ENCODE measurements around the gene PHETA1.

The PHETA1 gene

GRCh38 chr12:111394480-111394879 lies 25.6 kb upstream of the PHETA1 start:
- Histone ChIP-seq H2AFZ (ENCODE audit: low read depth, low read length) (no peak overlapping the region), H3K79me2 (ENCODE audit: low read length) (no peaks in the 10 kb centered on the region), H3K4me3 (ENCODE audit: low read length) (no peak overlapping the region), H3K36me3 (replicated peaks; ENCODE audit: low read depth, low read length) (no peaks in the 10 kb centered on the region), H3K27ac (ENCODE audit: low read length) (no peak overlapping the region), H3K27me3 (ENCODE audit: low read depth, low read length) (peaks cover 11% of the 10 kb centered on the region; the same call in 1 of the 2 replicates), H3K4me1 (ENCODE audit: low read length) (peaks cover 31% of the 10 kb centered on the region), H3K9me3 (ENCODE audit: insufficient read depth, low read length) (no peaks in the 10 kb centered on the region), H4K20me1 (ENCODE audit: insufficient read depth, low read length) (no peaks in the 10 kb centered on the region), H3K9ac (ENCODE audit: low read length) (no peak overlapping the region), H3K4me2 (ENCODE audit: low read length) (no peak overlapping the region)
- no peak for TF ChIP-seq EZH2phosphoT487 (IDR thresholded peaks at IDR 0.05; ENCODE audit: low read depth)
- TF ChIP-seq CTCF (IDR thresholded peaks at IDR 0.05; ENCODE audit: low read depth, low read length) = no peak

- Histone ChIP-seq H2AFZ (ENCODE audit: low read depth, low read length) (no peak overlapping the region), H3K9me3 (ENCODE audit: insufficient read depth, low read length) (no peaks in the 10 kb centered on the region), H3K9ac (ENCODE audit: low read length) (no peak overlapping the region), H3K4me2 (ENCODE audit: low read length) (no peak overlapping the region), H3K27me3 (ENCODE audit: low read depth, low read length) (peaks cover 14% of the 10 kb centered on the region; the same call in 1 of the 2 replicates), H3K4me1 (ENCODE audit: low read length) (peaks cover 24% of the 10 kb centered on the region), H3K4me3 (ENCODE audit: low read length) (no peak overlapping the region), H3K27ac (ENCODE audit: low read length) (no peak overlapping the region), H4K20me1 (ENCODE audit: insufficient read depth, low read length) (no peaks in the 10 kb centered on the region), H3K79me2 (ENCODE audit: low read length) (no peaks in the 10 kb centered on the region), H3K36me3 (replicated peaks; ENCODE audit: low read depth, low read length) (no peaks in the 10 kb centered on the region)
- TF ChIP-seq EZH2phosphoT487 (IDR thresholded peaks at IDR 0.05; ENCODE audit: low read depth) = no peak
- no peak for TF ChIP-seq CTCF (IDR thresholded peaks at IDR 0.05; ENCODE audit: low read depth, low read length)
Observed at GRCh38 chr12:111393700-111394300, 24.9 kb upstream of the PHETA1 start.

- Histone ChIP-seq H4K20me1 (ENCODE audit: insufficient read depth, low read length) (no peaks in the 10 kb centered on the region), H3K4me1 (ENCODE audit: low read length) (peaks cover 4% of the 10 kb centered on the region), H3K4me3 (ENCODE audit: low read length) (no peak overlapping the region), H3K9ac (ENCODE audit: low read length) (no peak overlapping the region), H3K27ac (ENCODE audit: low read length) (no peak overlapping the region), H3K9me3 (ENCODE audit: insufficient read depth, low read length) (no peaks in the 10 kb centered on the region), H2AFZ (ENCODE audit: low read depth, low read length) (no peak overlapping the region), H3K27me3 (ENCODE audit: low read depth, low read length) (peaks cover 22% of the 10 kb centered on the region; the same call in 1 of the 2 replicates), H3K36me3 (replicated peaks; ENCODE audit: low read depth, low read length) (no peaks in the 10 kb centered on the region), H3K79me2 (ENCODE audit: low read length) (no peaks in the 10 kb centered on the region), H3K4me2 (ENCODE audit: low read length) (no peak overlapping the region)
- TF ChIP-seq EZH2phosphoT487 (IDR thresholded peaks at IDR 0.05; ENCODE audit: low read depth) (no peak), CTCF (IDR thresholded peaks at IDR 0.05; ENCODE audit: low read depth, low read length) (no peak)
Observed at GRCh38 chr12:111390910-111391309, 22.0 kb upstream of the PHETA1 start.

GRCh38 chr12:111389635-111390034 lies 20.7 kb upstream of the PHETA1 start:
- peaks cover 24% of the 10 kb centered on the region for H3K27me3 ChIP-seq (ENCODE audit: low read depth, low read length)
- 0 out of 2 replicates have a peak overlapping the region, but pooled peaks have one; percentile 10 for H3K4me2 ChIP-seq (ENCODE audit: low read length)
- H3K9ac ChIP-seq (ENCODE audit: low read length) = no peak overlapping the region
- no peak overlapping the region for H2AFZ ChIP-seq (ENCODE audit: low read depth, low read length)
- no peak for TF ChIP-seq EZH2phosphoT487 (IDR thresholded peaks at IDR 0.05; ENCODE audit: low read depth)
- TF ChIP-seq CTCF (IDR thresholded peaks at IDR 0.05; ENCODE audit: low read depth, low read length) = no peak
- H3K27ac ChIP-seq (ENCODE audit: low read length) = no peak overlapping the region
- no peaks in the 10 kb centered on the region for H3K9me3 ChIP-seq (ENCODE audit: insufficient read depth, low read length)
- no peaks in the 10 kb centered on the region for H4K20me1 ChIP-seq (ENCODE audit: insufficient read depth, low read length)
- H3K4me1 ChIP-seq (ENCODE audit: low read length) = peaks cover 4% of the 10 kb centered on the region
- H3K36me3 ChIP-seq (replicated peaks; ENCODE audit: low read depth, low read length) = no peaks in the 10 kb centered on the region
- H3K4me3 ChIP-seq (ENCODE audit: low read length) = no peak overlapping the region
- H3K79me2 ChIP-seq (ENCODE audit: low read length) = no peaks in the 10 kb centered on the region
